Peyer's patch (tissue), 4 donors: ENCODE measurements around the gene PKD2. TPM values are rescaled to one million over a fixed set of nuclear protein-coding genes. Genes with fewer than 3 reads are reported as not detected.
A peak's percentile ranks its signal among the peaks of the same experiment; 100 is the strongest.

Source experiments
- DNase-seq, 3 donors: peaks; one replicate each; pipeline ENCODE4 v3.0.0-alpha.2; 2017 to 2019
- H3K27ac ChIP-seq, 4 donors: fragments of 200-600 bp; sonication (generic); one replicate each; pipeline ENCODE4 v1.5.1; 2016 to 2019
- H3K27me3 ChIP-seq, 2 donors: fragments of 200-600 bp; sonication (generic); one replicate each; pipeline ENCODE4 v1.5.1; 2019
- H3K36me3 ChIP-seq, 3 donors: fragments of 200-600 bp; sonication (generic); one replicate each; pipeline ENCODE4 v1.5.1; 2016 to 2019
- H3K4me1 ChIP-seq, 4 donors: fragments of 200-600 bp; sonication (generic); one replicate each; pipeline ENCODE4 v1.5.1; 2016 to 2019
- H3K4me3 ChIP-seq, 4 donors: fragments of 200-600 bp; sonication (generic); 1 replicate in 3 of 4; 2 replicates in 1 of 4; pipeline ENCODE4 v1.5.1; 2016 to 2019; ENCODE audit warnings: mild to moderate bottlenecking in 1 of 4
- H3K9me3 ChIP-seq, 4 donors: fragments of 200-600 bp; sonication (generic); one replicate each; pipeline ENCODE4 v1.5.1; 2016 to 2019; ENCODE audit warnings: mild to moderate bottlenecking in 1 of 4
- CTCF ChIP-seq, 6 experiments: fragments of 450-650 bp in 4 of 6; fragments of 200-600 bp in 2 of 6; sonication (generic) in 1 of 6; IDR thresholded peaks; one replicate each; pipeline ENCODE4 v1.5.1; 2017 to 2019; ENCODE audit warnings: antibody characterized with exemption in 6 of 6, mild to moderate bottlenecking in 3 of 6, moderate library complexity in 1 of 6
- POLR2A ChIP-seq, 2 donors: fragments of 450-650 bp; IDR thresholded peaks; one replicate each; pipeline ENCODE4 v1.5.1; 2017; ENCODE audit warnings: antibody characterized with exemption in 2 of 2, mild to moderate bottlenecking in 2 of 2, moderate library complexity in 2 of 2
- total RNA-seq, 4 donors: library from RNA; depleted of rRNA; stranded (reverse); fragments of >200 nt; gene quantifications; one replicate each; pipeline ENCODE4 v1.1.0, GENCODE V29; 2016

The PKD2 gene
- total RNA-seq, 4 donors from 2014 or later: 9.8 to 238 (median 23.4) TPM

DNA sequence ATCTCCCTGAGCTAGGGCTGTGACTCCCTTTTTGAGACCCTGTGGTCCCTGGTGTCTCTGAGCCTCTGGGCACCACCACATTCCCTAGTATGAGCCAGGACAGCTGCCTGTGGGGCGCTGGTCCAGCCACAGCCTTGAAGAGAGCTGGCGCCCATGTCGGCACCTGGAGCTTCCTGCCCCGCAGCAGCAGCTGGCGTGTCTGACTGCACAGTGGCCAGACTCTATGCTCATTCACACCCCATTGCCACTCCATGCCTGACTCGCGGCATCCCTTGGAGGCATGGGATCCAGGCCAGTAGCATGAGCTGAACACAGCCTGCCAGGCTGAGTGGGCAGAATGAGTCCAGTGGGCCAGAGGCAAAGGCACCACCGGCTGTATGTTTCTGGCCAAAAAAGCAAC lies 40.2 kb upstream of the PKD2 start:
- H3K4me1 ChIP-seq: no peaks in the 10 kb centered on the region
- no peak overlapping the region for H3K4me3 ChIP-seq
- no peak overlapping the region for H3K27ac ChIP-seq
- H3K9me3 ChIP-seq: no peaks in the 10 kb centered on the region
- no peaks in the 10 kb centered on the region for H3K27me3 ChIP-seq
- H3K36me3 ChIP-seq: no peaks in the 10 kb centered on the region
- no peak for DNase-seq
- TF ChIP-seq CTCF (IDR thresholded peaks at IDR 0.05) (no peak), POLR2A (IDR thresholded peaks at IDR 0.05) (no peak)

- H3K36me3 ChIP-seq: no peaks in the 10 kb centered on the region
- no peak overlapping the region for H3K27ac ChIP-seq
- H3K4me3 ChIP-seq: no peak overlapping the region
- no peak for DNase-seq
- H3K4me1 ChIP-seq: no peaks in the 10 kb centered on the region
- H3K27me3 ChIP-seq: no peaks in the 10 kb centered on the region
- no peak for TF ChIP-seq POLR2A (IDR thresholded peaks at IDR 0.05)
- TF ChIP-seq CTCF (IDR thresholded peaks at IDR 0.05): no peak
- H3K9me3 ChIP-seq: no peaks in the 10 kb centered on the region
These were observed 37.3 kb upstream of the PKD2 start for GRCh38 chr4:87970121-87970520.

DNA sequence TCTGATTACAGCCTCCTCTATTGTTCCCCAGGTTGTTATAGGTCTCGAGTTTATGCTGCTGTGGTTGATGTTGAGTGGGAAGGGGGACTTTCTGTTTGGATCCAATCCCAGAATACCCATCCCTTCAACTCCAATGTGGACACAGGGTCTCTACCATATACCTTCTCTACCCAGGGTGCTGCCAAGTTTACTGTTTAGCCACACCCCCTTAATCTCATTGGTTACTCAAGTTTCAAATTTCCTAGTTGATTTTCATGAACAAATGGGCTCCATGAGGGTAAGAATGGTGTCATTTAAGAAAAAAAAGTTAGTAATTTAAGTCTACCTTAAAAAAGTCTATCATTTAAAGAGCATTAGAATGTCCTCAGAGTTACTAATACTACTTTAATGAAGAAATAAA lies 35.6 kb upstream of the PKD2 start:
- H3K27me3 ChIP-seq: no peaks in the 10 kb centered on the region
- H3K9me3 ChIP-seq: no peaks in the 10 kb centered on the region
- no peak overlapping the region for H3K27ac ChIP-seq
- H3K36me3 ChIP-seq: no peaks in the 10 kb centered on the region
- TF ChIP-seq CTCF (IDR thresholded peaks at IDR 0.05): no peak
- no peak for TF ChIP-seq POLR2A (IDR thresholded peaks at IDR 0.05)
- DNase-seq: no peak
- H3K4me1 ChIP-seq: no peaks in the 10 kb centered on the region
- H3K4me3 ChIP-seq: no peak overlapping the region

GRCh38 chr4:87973283-87974169 lies 33.9 kb upstream of the PKD2 start:
- peak in 1 of 3 donors; percentile 66 for DNase-seq
- Histone ChIP-seq H3K27me3 (no peaks in the 10 kb centered on the region), H3K9me3 (no peaks in the 10 kb centered on the region), H3K36me3 (no peaks in the 10 kb centered on the region), H3K27ac (no peak overlapping the region), H3K4me3 (no peak overlapping the region), H3K4me1 (no peaks in the 10 kb centered on the region)
- TF ChIP-seq CTCF (IDR thresholded peaks at IDR 0.05): peak; percentile 25 to 73 (median 62)
- TF ChIP-seq POLR2A (IDR thresholded peaks at IDR 0.05): no peak

GRCh38 chr4:87974856-87975462 lies 32.5 kb upstream of the PKD2 start:
- Histone ChIP-seq H3K4me3 (no peak overlapping the region), H3K27me3 (no peaks in the 10 kb centered on the region), H3K9me3 (no peaks in the 10 kb centered on the region), H3K36me3 (no peaks in the 10 kb centered on the region), H3K4me1 (no peaks in the 10 kb centered on the region), H3K27ac (no peak overlapping the region)
- DNase-seq: no peak
- TF ChIP-seq POLR2A (IDR thresholded peaks at IDR 0.05) (no peak), CTCF (IDR thresholded peaks at IDR 0.05) (no peak)
